SH-SY5Y (cell line): ENCODE measurements around the gene DOCK3.

Experiments used
- GATA2 ChIP-seq: IDR thresholded peaks from 2 replicates; pipeline ENCODE4 v1.6.1; 2011; ENCODE audit warnings: mild to moderate bottlenecking, low read depth, low read length
- GATA3 ChIP-seq: IDR thresholded peaks from 2 replicates; pipeline ENCODE4 v1.6.1; 2011; ENCODE audit warnings: low read depth, mild to moderate bottlenecking, low read length, moderate library complexity

DNA sequence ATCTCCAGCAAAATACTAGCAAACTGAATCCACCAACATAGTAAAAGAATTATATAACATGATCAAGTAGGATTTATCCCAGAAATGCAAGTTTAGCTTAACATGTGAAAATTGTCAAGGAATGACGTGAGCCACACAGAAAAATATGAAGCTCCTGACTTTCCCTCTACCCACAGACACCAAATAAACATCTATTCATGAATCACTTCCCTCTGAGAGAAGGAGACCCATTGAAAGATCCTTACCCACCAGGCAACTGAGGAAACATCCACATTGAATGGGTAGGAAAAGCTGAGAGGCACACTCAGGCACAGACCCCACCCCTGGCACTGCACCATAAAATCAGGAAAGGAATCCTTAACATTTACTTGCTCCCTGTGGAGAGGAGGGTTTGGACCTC is 608.2 kb downstream of the DOCK3 start:
- TF ChIP-seq GATA3 (no peak), GATA2 (no peak)
